Hepatocyte (in vitro differentiated cells): ENCODE results near the gene OSBPL3. TPM values are rescaled to one million over a fixed set of nuclear protein-coding genes. Genes with fewer than 3 reads are reported as not detected.
A peak's percentile ranks its signal among the peaks of the same experiment; 100 is the strongest.
"Not testable (repeated sequence)": the region's sequence is repeated elsewhere in the genome, so short reads cannot be mapped to it uniquely, and the experiment has no call there.

Experiments
- DNase-seq: peaks from one replicate; pipeline ENCODE4 v3.0.0-alpha.2; 2016; ENCODE audit warnings: low spot score
- H2AFZ ChIP-seq: fragments of 200-600 bp; sonication (generic); 2 replicates; pipeline ENCODE4 v1.6.0; 2016; ENCODE audit warnings: antibody characterized with exemption, mild to moderate bottlenecking
- H3K27ac ChIP-seq: fragments of 200-600 bp; sonication (generic); 2 replicates; pipeline ENCODE4 v1.5.1; 2016; ENCODE audit warnings: mild to moderate bottlenecking
- H3K27me3 ChIP-seq: fragments of 200-600 bp; sonication (generic); 2 replicates; pipeline ENCODE4 v1.6.1; 2016
- H3K36me3 ChIP-seq: fragments of 200-600 bp; sonication (generic); replicated peaks from 2 replicates; pipeline ENCODE4 v1.5.1; 2016; ENCODE audit warnings: low read depth; ENCODE audit not compliant: insufficient read depth
- H3K4me1 ChIP-seq: fragments of 200-600 bp; sonication (generic); 2 replicates; pipeline ENCODE4 v1.5.1; 2016; ENCODE audit warnings: mild to moderate bottlenecking, moderate library complexity; ENCODE audit not compliant: insufficient read depth
- H3K4me2 ChIP-seq: fragments of 200-600 bp; sonication (generic); 2 replicates; pipeline ENCODE4 v1.6.0; 2016
- H3K4me3 ChIP-seq: fragments of 200-600 bp; sonication (generic); 2 replicates; pipeline ENCODE4 v1.5.1; 2016; ENCODE audit warnings: mild to moderate bottlenecking
- H3K79me2 ChIP-seq: fragments of 200-600 bp; sonication (generic); 2 replicates; pipeline ENCODE4 v1.6.0; 2017; ENCODE audit warnings: mild to moderate bottlenecking
- H3K9me2 ChIP-seq: fragments of 200-600 bp; sonication (generic); replicated peaks from 2 replicates; pipeline ENCODE4 v1.6.0; 2017; ENCODE audit warnings: mild to moderate bottlenecking; ENCODE audit not compliant: insufficient read depth
- H3K9me3 ChIP-seq: fragments of 200-600 bp; sonication (generic); 2 replicates; pipeline ENCODE4 v1.5.1; 2016; ENCODE audit warnings: low read depth, mild to moderate bottlenecking
- H4K20me1 ChIP-seq: fragments of 200-600 bp; sonication (generic); 2 replicates; pipeline ENCODE4 v1.6.0; 2016; ENCODE audit warnings: mild to moderate bottlenecking; ENCODE audit not compliant: insufficient read depth, poor library complexity, severe bottlenecking
- EZH2 ChIP-seq: fragments of 200-600 bp; sonication (generic); IDR thresholded peaks from 2 replicates; pipeline ENCODE4 v1.6.1; 2016; ENCODE audit warnings: antibody characterized with exemption, mild to moderate bottlenecking, borderline replicate concordance
- EZH2phosphoT487 ChIP-seq: fragments of 200-600 bp; sonication (generic); IDR thresholded peaks from one replicate; pipeline ENCODE4 v1.6.1; 2018; ENCODE audit warnings: antibody characterized with exemption, mild to moderate bottlenecking, low read depth, moderate library complexity; ENCODE audit not compliant: unreplicated experiment, severe bottlenecking
- WGBS: methylation state at CpG from one replicate; pipeline ENCODE4 v1.1.6; 2016; ENCODE audit warnings: low lambda C conversion rate; ENCODE audit errors: missing lambda C conversion rate; 5-methylcytosine and 5-hydroxymethylcytosine counted together
- polyA plus RNA-seq: library from polyadenylated mRNA; unstranded; fragments of >200 nt; fragmentation: Nextera tagmentation; extraction: Ambion mirVana; gene quantifications from 2 replicates; pipeline ENCODE4 v1.2.1, GENCODE V29; 2016
- total RNA-seq: library from RNA; depleted of rRNA; stranded (reverse); fragments of >200 nt; gene quantifications from 2 replicates; pipeline ENCODE4 v1.2.3, GENCODE V29; 2014
- TF ChIP-seq, protein P1 (sequence below): fragments of 200-600 bp; sonication (generic); IDR thresholded peaks from 2 replicates; pipeline ENCODE4 v1.5.1; 2016; ENCODE audit warnings: antibody characterized with exemption, mild to moderate bottlenecking; ENCODE audit not compliant: poor library complexity

OSBPL3 gene
- total and polyA plus RNA-seq, 2 experiments from 2014 or later, result 11.4 to 18.0 TPM

DNA sequence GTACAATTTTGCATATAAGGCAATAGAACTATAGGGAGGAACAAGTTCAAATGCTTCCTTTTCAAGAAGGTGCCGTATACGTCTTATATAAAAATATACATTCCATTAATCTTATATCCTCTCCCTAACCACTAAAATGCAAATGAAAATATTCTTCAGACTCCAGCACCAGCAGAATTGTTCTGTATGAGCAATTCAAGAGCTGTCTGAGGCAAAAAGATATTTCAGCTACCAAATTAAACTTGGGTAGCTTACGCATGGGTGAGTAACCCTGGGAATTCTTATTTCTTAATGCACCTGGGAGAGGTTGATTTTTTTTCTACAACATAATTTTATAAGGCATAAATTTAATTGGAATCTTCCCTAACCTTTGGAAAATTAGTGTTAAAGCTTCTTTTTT, 180.5 kb downstream of the OSBPL3 start:
- no peak for DNase-seq
- no peak for TF ChIP-seq EZH2phosphoT487
- TF ChIP-seq EZH2, result no peak
- TF ChIP-seq, protein P1, sequence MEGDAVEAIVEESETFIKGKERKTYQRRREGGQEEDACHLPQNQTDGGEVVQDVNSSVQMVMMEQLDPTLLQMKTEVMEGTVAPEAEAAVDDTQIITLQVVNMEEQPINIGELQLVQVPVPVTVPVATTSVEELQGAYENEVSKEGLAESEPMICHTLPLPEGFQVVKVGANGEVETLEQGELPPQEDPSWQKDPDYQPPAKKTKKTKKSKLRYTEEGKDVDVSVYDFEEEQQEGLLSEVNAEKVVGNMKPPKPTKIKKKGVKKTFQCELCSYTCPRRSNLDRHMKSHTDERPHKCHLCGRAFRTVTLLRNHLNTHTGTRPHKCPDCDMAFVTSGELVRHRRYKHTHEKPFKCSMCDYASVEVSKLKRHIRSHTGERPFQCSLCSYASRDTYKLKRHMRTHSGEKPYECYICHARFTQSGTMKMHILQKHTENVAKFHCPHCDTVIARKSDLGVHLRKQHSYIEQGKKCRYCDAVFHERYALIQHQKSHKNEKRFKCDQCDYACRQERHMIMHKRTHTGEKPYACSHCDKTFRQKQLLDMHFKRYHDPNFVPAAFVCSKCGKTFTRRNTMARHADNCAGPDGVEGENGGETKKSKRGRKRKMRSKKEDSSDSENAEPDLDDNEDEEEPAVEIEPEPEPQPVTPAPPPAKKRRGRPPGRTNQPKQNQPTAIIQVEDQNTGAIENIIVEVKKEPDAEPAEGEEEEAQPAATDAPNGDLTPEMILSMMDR, result no peak

DNA sequence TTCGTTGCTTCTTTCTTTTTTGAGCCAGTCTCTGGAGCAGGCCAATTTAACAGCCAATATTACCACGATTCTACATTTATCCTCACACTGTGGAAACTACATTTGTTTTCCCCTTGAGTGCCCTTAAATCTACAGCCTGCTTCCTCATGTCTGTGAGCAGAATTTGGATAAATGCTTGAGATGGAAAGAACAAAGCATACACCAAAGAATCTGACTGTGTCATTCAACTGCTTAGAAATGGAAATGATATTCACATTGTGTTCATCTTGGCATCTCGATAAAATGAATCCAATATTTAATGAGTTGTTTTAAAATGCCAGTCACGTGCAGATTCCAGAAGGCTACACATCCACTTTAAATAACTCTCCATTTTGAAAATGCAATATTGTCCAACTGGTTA, 181.7 kb downstream of the OSBPL3 start:
- Histone ChIP-seq H3K79me2 (no peaks in the 10 kb centered on the region), H3K9me3 (no peaks in the 10 kb centered on the region), H3K36me3 (no peaks in the 10 kb centered on the region), H3K4me3 (no peak overlapping the region), H3K4me1 (no peaks in the 10 kb centered on the region), H3K4me2 (no peak overlapping the region), H3K27me3 (no peaks in the 10 kb centered on the region), H2AFZ (no peak overlapping the region), H4K20me1 (no peaks in the 10 kb centered on the region), H3K9me2 (no peaks in the 10 kb centered on the region), H3K27ac (no peak overlapping the region)
- no peak for DNase-seq
- TF ChIP-seq, protein P1, result no peak
- TF ChIP-seq EZH2, result no peak
- TF ChIP-seq EZH2phosphoT487, result no peak
- WGBS, result 86% methylated on average over 4 of the region's 4 CpGs

More for the DNA sequence above, 180.5 kb downstream of the OSBPL3 start:
- H3K4me2 ChIP-seq, result no peak overlapping the region
- no peak overlapping the region for H3K27ac ChIP-seq
- H2AFZ ChIP-seq, result no peak overlapping the region
- no peaks in the 10 kb centered on the region for H3K36me3 ChIP-seq
- H3K4me3 ChIP-seq, result no peak overlapping the region
- no peaks in the 10 kb centered on the region for H3K4me1 ChIP-seq
- H3K9me3 ChIP-seq, result no peaks in the 10 kb centered on the region
- H3K79me2 ChIP-seq, result no peaks in the 10 kb centered on the region
- no peaks in the 10 kb centered on the region for H3K27me3 ChIP-seq
- H3K9me2 ChIP-seq, result no peaks in the 10 kb centered on the region
- 95% methylated on average over 3 of the region's 3 CpGs for WGBS
- no peaks in the 10 kb centered on the region for H4K20me1 ChIP-seq

DNA sequence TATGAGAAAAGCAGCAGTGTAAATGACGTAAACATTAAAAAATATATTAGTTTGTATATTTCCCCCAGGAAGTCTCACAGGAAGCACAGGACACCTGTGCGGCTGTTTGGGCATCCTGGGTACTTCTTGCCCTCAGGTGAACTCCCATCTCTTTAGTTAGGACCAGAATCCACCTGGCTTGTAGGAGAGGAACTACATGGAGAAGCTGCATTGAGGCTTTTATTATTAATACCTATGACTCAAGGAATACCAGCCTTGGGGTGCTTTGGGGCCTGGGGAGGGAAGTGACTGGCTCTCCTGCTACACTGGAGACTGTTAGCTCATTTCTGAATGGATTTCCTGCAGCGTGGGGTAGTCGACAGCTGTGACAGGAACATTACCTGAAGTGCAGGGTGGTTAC, 182.7 kb downstream of the OSBPL3 start:
- Histone ChIP-seq H3K79me2 (no peaks in the 10 kb centered on the region), H2AFZ (no peak overlapping the region), H3K4me1 (no peaks in the 10 kb centered on the region), H4K20me1 (no peaks in the 10 kb centered on the region), H3K36me3 (no peaks in the 10 kb centered on the region), H3K4me2 (no peak overlapping the region), H3K9me2 (no peaks in the 10 kb centered on the region), H3K9me3 (no peaks in the 10 kb centered on the region), H3K27ac (no peak overlapping the region), H3K27me3 (no peaks in the 10 kb centered on the region), H3K4me3 (no peak overlapping the region)
- TF ChIP-seq, protein P1, result no peak
- TF ChIP-seq EZH2, result no peak
- no peak for TF ChIP-seq EZH2phosphoT487
- 97% methylated on average over 4 of the region's 4 CpGs for WGBS
- no peak for DNase-seq

DNA sequence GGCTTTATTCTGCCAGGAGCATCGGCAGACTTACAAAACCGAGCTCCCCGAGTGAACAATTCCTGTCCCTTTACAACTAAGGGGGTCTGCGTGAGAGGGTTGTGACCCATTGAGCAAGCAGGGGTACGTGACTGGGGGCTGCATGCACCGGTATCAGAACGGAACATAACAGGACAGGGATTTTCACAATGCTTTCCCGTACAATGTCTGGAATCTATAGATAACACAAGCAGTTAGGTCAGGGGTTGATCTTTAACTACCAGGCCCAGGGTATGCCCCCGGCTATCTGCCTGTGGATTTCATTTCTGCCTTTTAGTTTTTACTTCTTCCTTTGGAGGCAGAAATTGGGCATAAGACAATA, 184.6 kb downstream of the OSBPL3 start:
- Histone ChIP-seq H3K4me3 (no peak overlapping the region), H3K4me1 (no peaks in the 10 kb centered on the region), H3K27ac (peak overlapping the region; percentile 52), H3K4me2 (peak overlapping the region; percentile 43), H4K20me1 (no peaks in the 10 kb centered on the region), H3K36me3 (no peaks in the 10 kb centered on the region), H2AFZ (no peak overlapping the region), H3K27me3 (no peaks in the 10 kb centered on the region), H3K79me2 (no peaks in the 10 kb centered on the region), H3K9me2 (no peaks in the 10 kb centered on the region), H3K9me3 (no peaks in the 10 kb centered on the region)
- no peak for DNase-seq
- WGBS, result 67% methylated on average over 9 of the region's 9 CpGs
- TF ChIP-seq, protein P1, result no peak
- TF ChIP-seq EZH2, result no peak
- TF ChIP-seq EZH2phosphoT487, result no peak

DNA sequence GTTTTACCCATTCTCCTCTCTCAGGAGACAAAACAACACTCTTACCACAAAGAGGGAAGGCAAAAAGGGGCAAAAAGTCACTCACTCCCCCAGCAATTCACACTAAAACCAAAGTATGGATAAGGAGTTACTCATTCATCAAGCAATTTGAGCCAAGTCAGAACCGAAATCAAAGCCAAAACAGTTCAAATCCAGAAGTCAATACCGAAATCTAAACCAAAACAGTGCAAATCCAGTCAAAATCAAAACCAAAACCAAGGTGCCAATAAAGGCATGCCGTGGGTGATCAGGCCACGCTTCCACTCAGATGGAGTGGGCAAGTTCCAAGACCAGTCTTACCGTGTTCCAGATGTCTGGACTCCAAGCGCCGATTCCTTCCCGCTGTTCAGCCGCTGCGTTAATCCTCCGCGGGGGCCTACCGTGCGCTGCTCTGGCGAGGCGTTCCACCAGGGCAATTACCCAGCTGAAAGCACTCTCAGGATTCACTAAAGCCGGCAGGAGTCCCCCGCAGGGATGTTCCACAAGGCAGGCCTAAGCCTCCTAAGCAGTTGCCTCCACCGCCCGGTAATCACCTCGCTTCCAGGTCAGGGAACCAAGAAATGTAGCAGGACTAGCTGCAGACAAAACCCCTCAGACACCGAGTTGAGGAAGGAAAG, 185.1 kb downstream of the OSBPL3 start:
- WGBS, result 93% methylated on average over 22 of the region's 22 CpGs
- DNase-seq, H4K20me1 ChIP-seq: not testable (repeated sequence)

More for the DNA sequence above, 185.1 kb downstream of the OSBPL3 start:
- not testable (repeated sequence) for H3K9me2 ChIP-seq, H3K9me3 ChIP-seq, H3K4me3 ChIP-seq, H3K36me3 ChIP-seq, H3K27me3 ChIP-seq, H3K79me2 ChIP-seq, H3K4me1 ChIP-seq, H2AFZ ChIP-seq
- Histone ChIP-seq H3K27ac (peak overlapping the region; percentile 52), H3K4me2 (peak overlapping the region; percentile 43)
